Fibroblast of villous mesenchyme (primary cell): ENCODE measurements around the gene EPHA2. TPM values are rescaled to one million over a fixed set of nuclear protein-coding genes. Genes with fewer than 3 reads are reported as not detected.

Experiments
- DNase-seq: peaks from one replicate; pipeline ENCODE4 v3.0.0-alpha.2; 2010; ENCODE audit warnings: low read depth
- H3K4me3 ChIP-seq: 2 replicates; pipeline ENCODE4 v1.5.1; 2011; ENCODE audit warnings: low read depth, mild to moderate bottlenecking, low read length
- CTCF ChIP-seq: IDR thresholded peaks from 2 replicates; pipeline ENCODE4 v1.5.1; 2012; ENCODE audit warnings: low read depth, mild to moderate bottlenecking, low read length; ENCODE audit not compliant: insufficient read depth
- total RNA-seq: library from RNA; depleted of rRNA; stranded (reverse); fragments of >200 nt; gene quantifications from 2 replicates; pipeline ENCODE4 v1.2.3, GENCODE V29; 2012

Gene EPHA2
- total RNA-seq, 1 donor = 104 TPM

- TF ChIP-seq CTCF = no peak
- peak overlapping the region; percentile 32 for H3K4me3 ChIP-seq
- DNase-seq = no peak
These were observed 3.9 kb downstream of the EPHA2 start for GRCh38 chr1:16151995-16152384.

GRCh38 chr1:16151196-16151994 lies 4.5 kb downstream of the EPHA2 start:
- DNase-seq = peak; percentile 69
- peak; percentile 16 for TF ChIP-seq CTCF
- H3K4me3 ChIP-seq = peak overlapping the region; percentile 32

- no peak for DNase-seq
- no peak overlapping the region for H3K4me3 ChIP-seq
- no peak for TF ChIP-seq CTCF
These were observed 5.4 kb downstream of the EPHA2 start for GRCh38 chr1:16150508-16150907.

- no peak for TF ChIP-seq CTCF
- no peak for DNase-seq
- no peak overlapping the region for H3K4me3 ChIP-seq
These were observed 6.0 kb downstream of the EPHA2 start for GRCh38 chr1:16149702-16150488.

- H3K4me3 ChIP-seq = no peak overlapping the region
- no peak for DNase-seq
- no peak for TF ChIP-seq CTCF
These were observed 6.7 kb downstream of the EPHA2 start for GRCh38 chr1:16149146-16149545.

GRCh38 chr1:16148329-16149092 lies 7.4 kb downstream of the EPHA2 start:
- DNase-seq = no peak
- TF ChIP-seq CTCF = no peak
- H3K4me3 ChIP-seq = no peak overlapping the region
